H1 (cell line): Measurements from ENCODE around the gene PKP3.

Experiments
- EP300 ChIP-seq, 2 experiments: IDR thresholded peaks; 1 replicate in 1 of 2; 2 replicates in 1 of 2; pipeline ENCODE4 v1.6.1; 2011 to 2012; ENCODE audit warnings: low read depth in 2 of 2, low read length in 2 of 2, mild to moderate bottlenecking in 2 of 2, borderline replicate concordance in 1 of 2, inconsistent platforms in 1 of 2, moderate library complexity in 1 of 2
- EZH2 ChIP-seq: fragments of 200-600 bp; sonication (generic); IDR thresholded peaks from 2 replicates; pipeline ENCODE4 v1.7.1; 2012; ENCODE audit warnings: low read depth, mild to moderate bottlenecking, moderate library complexity, low read length, inconsistent platforms; ENCODE audit not compliant: severe bottlenecking
- HDAC2 ChIP-seq, 2 experiments: fragments of 300-600 bp in 1 of 2; sonication (generic) in 1 of 2; IDR thresholded peaks; 2 replicates each; pipeline ENCODE4 v1.6.1; 2011 to 2012; ENCODE audit warnings: low read depth in 2 of 2, low read length in 2 of 2, mild to moderate bottlenecking in 2 of 2, moderate library complexity in 2 of 2, borderline replicate concordance in 1 of 2, inconsistent platforms in 1 of 2
- NRF1 ChIP-seq: IDR thresholded peaks from 2 replicates; pipeline ENCODE4 v1.6.1; 2011; ENCODE audit warnings: mild to moderate bottlenecking, low read depth, low read length, improper control_type of control experiment
- RNF2 ChIP-seq: fragments of 200-900, 300-1000 bp; sonication (generic); IDR thresholded peaks from 2 replicates; pipeline ENCODE4 v1.7.1; 2016; ENCODE audit warnings: borderline replicate concordance, low read depth, mild to moderate bottlenecking, antibody characterized with exemption, low read length; ENCODE audit not compliant: poor library complexity, severe bottlenecking; ENCODE audit errors: missing control alignments
- TAF7 ChIP-seq: optimal IDR thresholded peaks from 2 replicates; pipeline ENCODE3; 2011; ENCODE audit warnings: low read depth, mild to moderate bottlenecking, inconsistent platforms, low read length, moderate library complexity, borderline replicate concordance
- ZNF274 ChIP-seq: IDR thresholded peaks from 2 replicates; pipeline ENCODE4 v1.7.0; 2012; ENCODE audit warnings: low read length, borderline replicate concordance; ENCODE audit errors: extremely low read depth
- TF ChIP-seq, protein P1 (sequence below), 3 experiments: IDR thresholded peaks; 1 replicate in 2 of 3; 2 replicates in 1 of 3; pipeline versions ENCODE4 v1.5.1 to v1.6.1; 2011; ENCODE audit warnings: low read length in 3 of 3, mild to moderate bottlenecking in 3 of 3, inconsistent platforms in 2 of 3, low read depth in 1 of 3, moderate library complexity in 1 of 3; ENCODE audit not compliant: insufficient read depth in 1 of 3; ENCODE audit errors: control extremely low read depth in 1 of 3

- TF ChIP-seq TAF7 (no peak), NRF1 (no peak), EZH2 (no peak), ZNF274 (no peak), RNF2 (no peak), HDAC2 (IDR thresholded peaks at IDR 0.05; ENCODE audit: borderline replicate concordance in 1 of 2, low read depth in 2 of 2, low read length in 2 of 2) (no peak), EP300 (IDR thresholded peaks at IDR 0.05; ENCODE audit: borderline replicate concordance in 1 of 2, low read depth in 2 of 2, low read length in 2 of 2) (no peak)
- TF ChIP-seq, protein P1, sequence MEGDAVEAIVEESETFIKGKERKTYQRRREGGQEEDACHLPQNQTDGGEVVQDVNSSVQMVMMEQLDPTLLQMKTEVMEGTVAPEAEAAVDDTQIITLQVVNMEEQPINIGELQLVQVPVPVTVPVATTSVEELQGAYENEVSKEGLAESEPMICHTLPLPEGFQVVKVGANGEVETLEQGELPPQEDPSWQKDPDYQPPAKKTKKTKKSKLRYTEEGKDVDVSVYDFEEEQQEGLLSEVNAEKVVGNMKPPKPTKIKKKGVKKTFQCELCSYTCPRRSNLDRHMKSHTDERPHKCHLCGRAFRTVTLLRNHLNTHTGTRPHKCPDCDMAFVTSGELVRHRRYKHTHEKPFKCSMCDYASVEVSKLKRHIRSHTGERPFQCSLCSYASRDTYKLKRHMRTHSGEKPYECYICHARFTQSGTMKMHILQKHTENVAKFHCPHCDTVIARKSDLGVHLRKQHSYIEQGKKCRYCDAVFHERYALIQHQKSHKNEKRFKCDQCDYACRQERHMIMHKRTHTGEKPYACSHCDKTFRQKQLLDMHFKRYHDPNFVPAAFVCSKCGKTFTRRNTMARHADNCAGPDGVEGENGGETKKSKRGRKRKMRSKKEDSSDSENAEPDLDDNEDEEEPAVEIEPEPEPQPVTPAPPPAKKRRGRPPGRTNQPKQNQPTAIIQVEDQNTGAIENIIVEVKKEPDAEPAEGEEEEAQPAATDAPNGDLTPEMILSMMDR (IDR thresholded peaks at IDR 0.05; ENCODE audit: control extremely low read depth in 1 of 3, insufficient read depth in 1 of 3, low read depth in 1 of 3, low read length in 3 of 3) = no peak
These were observed 35.4 kb downstream of the PKP3 start for GRCh38 chr11:429391-429790.
